Upper lobe of left lung (tissue), 4 donors: ENCODE data around the gene PAQR8.
"Not testable (repeated sequence)": the region's sequence is repeated elsewhere in the genome, so short reads cannot be mapped to it uniquely, and the experiment has no call there.

Experiments used
- CTCF ChIP-seq, 6 experiments: fragments of 450-650 bp in 4 of 6; fragments of 200-600 bp in 2 of 6; sonication (generic) in 2 of 6; IDR thresholded peaks; one replicate each; pipeline ENCODE4 v1.5.1; 2016 to 2019; ENCODE audit warnings: antibody characterized with exemption in 6 of 6
- EP300 ChIP-seq, 4 donors: sonication (generic); formaldehyde crosslinking; IDR thresholded peaks; one replicate each; pipeline ENCODE4 v1.5.1; 2017; ENCODE audit warnings: antibody characterized with exemption in 4 of 4, control low read depth in 2 of 4
- POLR2A ChIP-seq, 4 donors: fragments of 450-650 bp; IDR thresholded peaks; one replicate each; pipeline ENCODE4 v1.5.1; 2016 to 2017; ENCODE audit warnings: antibody characterized with exemption in 4 of 4, mild to moderate bottlenecking in 2 of 4
- POLR2AphosphoS5 ChIP-seq, 2 donors: sonication (generic); formaldehyde crosslinking; IDR thresholded peaks; one replicate each; pipeline ENCODE4 v1.5.1; 2017; ENCODE audit warnings: antibody characterized with exemption in 2 of 2

- not testable (repeated sequence) for TF ChIP-seq CTCF, POLR2AphosphoS5, POLR2A, EP300 (IDR thresholded peaks at IDR 0.05)
These were observed 26.2 kb downstream of the PAQR8 start for GRCh38 chr6:52388119-52388518.
